HG02798 (cell line): ENCODE measurements around the gene ROGDI.
"Not testable (repeated sequence)": the region's sequence is repeated elsewhere in the genome, so short reads cannot be mapped to it uniquely, and the experiment has no call there.

ENCODE experiments used
- ATAC-seq: cut with Tn5 transposase; IDR thresholded peaks from one replicate; pipeline ENCODE4 v1.9.1; 2021; ENCODE audit warnings: mild to moderate bottlenecking; ENCODE audit not compliant: unreplicated experiment, poor library complexity

ROGDI gene

GRCh38 chr16:4795181-4795827 is 7.1 kb downstream of the ROGDI start, which contains the start of gene SMIM22:
SMIM22 (plus strand) TSS chr16:4795369; CDS start chr16:4795735, 366 bp downstream.
- no peak for ATAC-seq

DNA sequence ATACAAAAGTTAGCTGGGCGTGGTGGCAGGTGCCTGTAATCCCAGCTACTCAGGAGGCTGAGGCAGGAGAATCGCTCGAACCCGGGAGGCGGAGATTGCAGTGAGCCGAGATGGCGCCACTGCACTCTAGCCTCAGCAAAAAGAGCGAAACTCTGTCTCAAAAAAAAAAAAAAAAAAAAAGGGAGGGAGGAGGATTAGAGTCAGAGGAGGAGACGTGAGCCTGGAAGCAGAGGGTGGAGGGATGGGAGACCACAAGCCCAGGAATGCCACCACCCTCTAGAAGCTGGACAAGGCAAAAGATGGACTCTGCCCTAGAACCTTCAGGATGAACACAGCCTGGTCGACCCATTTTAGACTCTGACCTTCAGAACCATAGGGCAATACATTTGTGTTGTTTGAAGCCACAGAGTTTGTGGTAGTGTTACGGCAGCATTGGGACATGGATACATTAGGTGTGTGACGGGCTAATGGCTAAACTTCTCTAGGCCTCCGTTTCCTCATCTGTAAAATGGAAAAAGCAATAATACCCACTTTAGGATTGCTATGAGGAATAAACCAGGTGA is 9.4 kb downstream of the ROGDI start:
- ATAC-seq = no peak

DNA sequence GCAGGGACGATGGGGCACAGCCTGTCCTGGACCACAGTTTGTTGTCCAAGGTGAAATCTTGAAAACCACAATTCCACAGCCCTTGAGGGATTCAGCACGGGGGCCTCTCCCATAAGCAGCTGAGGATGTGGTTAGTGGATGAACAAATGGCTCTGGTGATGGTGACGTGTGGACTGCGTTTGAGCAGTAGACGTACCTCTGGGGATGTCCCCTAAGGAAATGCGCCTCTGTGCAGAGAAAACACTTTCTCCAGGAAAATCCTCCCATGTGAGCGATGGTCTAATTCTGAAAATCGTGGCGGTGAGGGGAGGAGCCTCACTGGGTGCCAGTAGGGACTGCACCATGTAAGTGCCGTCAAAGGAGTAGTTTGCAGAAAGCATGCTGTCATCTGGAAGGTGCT is 11.6 kb downstream of the ROGDI start:
- no peak for ATAC-seq

DNA sequence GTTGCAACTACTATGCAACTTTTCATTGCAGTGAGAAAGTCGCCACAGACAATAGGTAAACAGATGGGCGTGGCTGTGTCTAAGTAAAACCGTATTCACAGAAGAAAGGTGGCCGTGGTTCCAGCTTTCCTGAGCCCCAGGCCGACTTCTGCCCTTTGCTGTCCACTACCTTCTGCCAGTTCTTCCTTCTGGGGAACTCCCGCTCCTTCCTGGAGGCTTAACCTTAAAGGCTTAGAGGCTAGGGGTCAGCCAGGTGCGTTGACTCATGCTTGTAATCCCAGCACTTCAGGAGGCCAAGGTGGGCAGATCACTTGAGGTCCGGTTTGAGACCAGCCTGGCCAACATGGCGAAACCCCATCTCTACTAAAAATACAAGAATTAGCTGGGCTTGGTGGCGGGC is 12.2 kb downstream of the ROGDI start:
- no peak for ATAC-seq

DNA sequence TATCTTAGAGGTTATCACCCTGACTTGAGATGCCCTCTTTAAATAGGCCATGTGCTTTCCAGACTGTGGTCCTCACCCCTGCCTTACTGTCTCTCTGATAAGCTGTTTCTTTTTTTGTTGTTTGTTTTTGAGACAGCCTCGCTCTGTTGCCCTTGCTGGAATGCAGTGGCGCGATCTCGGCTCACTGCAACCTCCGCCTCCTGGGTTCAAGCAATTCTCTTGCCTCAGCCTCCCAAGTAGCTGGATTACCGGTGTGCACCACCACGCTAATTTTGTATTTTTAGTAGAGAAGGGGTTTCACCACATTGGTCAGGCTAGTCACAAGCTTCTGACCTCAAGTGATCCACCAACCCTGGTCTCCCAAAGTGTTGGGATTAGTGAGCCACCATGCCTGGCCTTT is 13.5 kb downstream of the ROGDI start:
- ATAC-seq = no peak

- no peak for ATAC-seq
Observed at GRCh38 chr16:4788489-4788889, 13.9 kb downstream of the ROGDI start.

DNA sequence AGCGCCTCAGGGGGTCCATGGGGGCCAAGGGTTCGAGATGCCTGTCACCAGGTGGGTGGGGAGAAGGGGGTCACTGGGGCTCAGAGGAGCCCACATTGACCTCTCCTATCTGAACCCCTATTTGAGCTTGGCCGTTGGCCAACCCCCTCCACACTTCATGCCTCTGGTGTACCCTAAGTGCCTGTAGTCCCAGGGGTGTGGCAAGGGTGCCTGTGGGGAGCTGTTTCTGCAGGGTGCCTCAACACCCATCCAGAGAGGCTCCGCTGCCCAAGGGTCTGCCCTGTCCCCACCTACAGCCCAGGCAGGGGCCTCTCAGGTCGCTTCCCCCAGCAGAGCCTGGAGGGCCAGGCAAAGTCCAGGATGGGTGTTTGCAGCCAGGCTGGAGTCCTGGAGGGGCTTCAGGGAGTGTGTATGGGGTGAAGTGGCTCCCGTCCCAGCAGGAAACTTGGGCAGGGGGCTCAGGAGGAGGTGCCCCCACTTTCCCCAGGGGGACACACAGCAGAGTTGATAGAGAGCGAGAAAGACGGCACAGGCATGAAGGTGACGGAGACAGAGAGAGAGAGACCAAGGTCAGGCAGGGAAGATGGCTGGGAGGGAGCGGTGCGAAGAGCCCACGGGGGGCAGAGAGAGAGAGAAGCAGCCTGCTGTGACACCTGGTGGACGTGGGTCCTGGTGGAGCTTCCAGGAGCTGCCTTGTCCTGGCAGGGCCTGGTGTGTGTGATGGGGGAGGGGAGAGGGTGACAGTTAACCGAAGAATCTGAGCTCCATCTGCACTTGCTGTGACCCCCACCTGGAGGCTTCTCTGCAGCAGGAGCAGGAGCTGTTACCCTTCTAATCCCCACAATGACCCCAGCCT is 14.6 kb downstream of the ROGDI start, which contains the start of gene SEPTIN12:
Gene SEPTIN12 (minus strand): TSS at position 719 of the 856 bp plus-strand sequence. CDS start 700 bp downstream, at position 19.
- ATAC-seq = no peak

DNA sequence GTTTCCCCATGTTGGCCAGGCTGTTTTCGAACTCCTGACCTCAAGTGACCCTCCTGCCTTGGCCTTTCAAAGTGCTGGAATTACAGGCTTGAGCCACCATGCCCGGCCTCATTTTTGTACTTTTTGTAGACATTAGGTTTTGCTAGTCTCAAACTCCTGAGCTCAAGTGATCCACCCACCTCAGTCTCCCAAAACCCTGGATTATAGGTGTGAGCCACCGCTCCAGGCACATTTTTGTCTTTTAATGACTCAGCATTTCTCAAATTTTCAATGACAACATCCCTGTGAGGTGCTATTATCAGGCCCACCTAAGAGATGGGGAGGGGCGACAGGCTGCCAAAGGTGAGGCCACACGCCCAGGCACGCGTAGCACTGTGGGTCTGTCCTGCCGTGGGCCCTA is 15.4 kb downstream of the ROGDI start:
- no peak for ATAC-seq

GRCh38 chr16:4785758-4786433 is 16.5 kb downstream of the ROGDI start:
- ATAC-seq = no peak

- not testable (repeated sequence) for ATAC-seq
Observed at GRCh38 chr16:4784444-4784987, 17.9 kb downstream of the ROGDI start.

GRCh38 chr16:4783951-4784336 is 18.5 kb downstream of the ROGDI start:
- no peak for ATAC-seq

- no peak for ATAC-seq
Observed at GRCh38 chr16:4783251-4783950, 19.0 kb downstream of the ROGDI start.

- no peak for ATAC-seq
Observed at GRCh38 chr16:4780235-4780634, 22.2 kb downstream of the ROGDI start.

GRCh38 chr16:4778050-4778392 is 24.4 kb downstream of the ROGDI start:
- ATAC-seq = no peak

DNA sequence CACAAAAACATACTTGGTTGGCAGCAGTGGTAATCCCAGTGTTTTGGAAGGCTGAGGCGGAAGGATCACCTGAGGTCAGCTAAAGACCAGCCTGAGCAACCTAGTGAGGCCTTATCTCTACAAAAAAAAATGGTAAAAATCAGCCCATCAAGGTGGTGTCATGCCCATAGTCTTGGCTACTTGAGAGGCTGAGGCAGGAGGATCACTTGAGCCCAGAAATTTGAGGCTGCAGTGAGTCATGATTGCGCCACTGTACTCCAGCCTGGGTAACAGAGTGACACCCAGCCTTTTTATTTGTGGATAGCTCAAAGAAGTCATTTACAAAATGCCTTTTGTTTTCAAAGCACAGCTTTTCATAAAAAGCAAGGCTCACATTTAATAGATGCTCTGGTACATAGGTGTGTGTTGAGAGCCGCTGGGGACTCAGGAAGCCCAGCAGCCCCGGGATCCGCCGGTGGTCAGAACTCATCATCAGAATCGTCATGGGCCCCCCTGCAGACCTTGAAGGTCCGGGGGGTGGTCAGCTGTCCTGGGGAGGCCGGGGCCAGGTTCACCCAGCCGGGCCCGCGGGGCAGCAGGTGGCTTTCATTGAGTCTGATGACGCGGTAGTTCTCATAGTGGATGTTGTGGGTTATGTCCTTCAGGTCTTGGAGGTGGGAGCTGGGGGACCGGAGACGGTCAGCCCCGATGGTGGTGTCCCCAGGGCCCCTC is 24.9 kb downstream of the ROGDI start:
- ATAC-seq = no peak

DNA sequence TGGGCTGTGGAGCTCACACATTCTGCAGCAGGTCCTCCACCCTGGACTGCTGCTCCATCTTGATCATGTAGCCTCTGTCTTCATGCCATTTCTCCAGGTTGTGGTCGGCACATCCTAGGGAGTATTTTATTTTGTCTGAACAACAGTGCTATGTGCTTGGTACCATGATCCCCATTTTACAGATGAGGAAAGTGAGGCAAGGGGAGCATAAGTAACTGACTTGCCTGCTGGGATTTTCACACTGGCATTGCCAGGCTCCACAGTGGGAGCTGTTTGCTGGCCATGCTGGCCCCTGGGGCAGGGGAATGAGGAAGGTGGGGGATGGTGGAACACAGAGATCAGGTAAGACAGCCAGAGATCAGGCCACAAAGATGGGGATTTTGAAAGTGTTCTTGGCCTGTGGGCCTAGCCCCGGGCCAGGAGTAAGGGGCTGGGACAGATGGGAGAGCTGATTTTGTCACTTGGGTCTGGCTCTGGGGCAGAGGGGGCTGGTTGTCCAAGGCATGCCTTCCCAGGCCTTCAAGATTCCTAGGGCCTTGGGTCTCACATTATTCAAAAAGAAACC is 26.2 kb downstream of the ROGDI start:
- no peak for ATAC-seq

DNA sequence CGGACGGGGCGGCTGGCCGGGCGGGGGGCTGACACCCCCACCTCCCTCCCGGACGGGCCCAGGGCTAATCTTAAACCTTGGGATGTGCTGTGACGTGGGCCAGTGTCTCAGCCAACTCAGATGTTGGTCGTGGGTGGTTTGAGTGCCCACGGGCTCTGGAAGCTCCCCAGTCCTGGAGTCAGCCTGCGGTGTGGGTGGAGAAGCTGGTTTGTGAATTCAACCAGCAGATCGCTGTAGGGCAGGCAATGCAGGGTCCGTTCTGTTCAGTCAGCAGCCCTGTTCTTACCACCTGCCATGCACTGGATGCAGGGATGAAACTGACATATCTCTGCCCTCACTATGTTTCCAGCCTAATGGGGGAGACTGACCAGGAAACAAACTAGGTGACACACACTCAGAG is 27.4 kb downstream of the ROGDI start:
- no peak for ATAC-seq

DNA sequence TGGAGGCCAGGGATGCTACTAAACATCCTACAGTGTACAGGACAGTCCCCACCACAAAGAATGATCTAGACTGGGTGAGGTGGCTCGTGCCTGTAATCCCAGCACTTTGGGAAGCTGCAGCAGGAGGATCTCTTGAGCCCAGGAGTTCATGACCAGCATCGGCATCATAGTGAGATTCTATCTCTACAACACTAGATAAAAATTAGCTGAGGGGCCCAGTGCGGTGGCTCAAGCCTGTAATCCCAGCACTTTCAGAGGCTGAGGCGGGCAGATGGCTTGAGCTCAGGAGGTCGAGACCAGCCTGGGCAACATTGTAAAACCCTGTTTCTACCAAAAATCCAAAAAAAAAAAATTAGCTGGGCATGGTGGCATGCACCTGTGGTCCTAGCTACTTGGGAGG is 30.1 kb downstream of the ROGDI start:
- no peak for ATAC-seq

DNA sequence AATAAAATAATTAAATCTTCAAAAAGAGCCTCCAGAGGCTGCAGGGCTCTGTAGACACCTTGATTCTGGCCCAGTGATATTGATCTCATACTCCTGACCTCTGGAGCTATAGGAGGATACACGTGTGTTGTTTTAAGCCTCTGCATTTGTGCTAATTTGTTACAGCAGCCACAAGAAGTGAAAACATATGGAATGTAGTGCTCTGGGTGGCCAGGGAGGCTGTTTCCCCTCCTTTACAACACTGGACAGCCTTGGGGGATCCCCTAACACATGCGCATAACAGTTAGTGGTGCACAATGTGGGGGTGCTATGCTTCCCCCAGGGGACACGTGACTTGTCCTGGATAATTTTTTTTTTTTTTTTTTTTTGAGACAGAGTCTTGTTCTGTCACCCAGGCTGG is 30.8 kb downstream of the ROGDI start:
- no peak for ATAC-seq
